ENCODE results near the gene PRR15. TPM values are rescaled to one million over a fixed set of nuclear protein-coding genes. Genes with fewer than 3 reads are reported as not detected.

The PRR15 gene
- total and polyA plus RNA-seq, 2 experiments from 2014 or later, result 9.6 to 17.4 TPM

GRCh38 chr7:29565982-29566746, 2.5 kb downstream of the PRR15 start:
- peak overlapping the region; percentile 95 for H3K4me3 ChIP-seq
- no peaks in the 10 kb centered on the region for H3K36me3 ChIP-seq (ENCODE audit: insufficient read depth)
- H3K4me1 ChIP-seq (ENCODE audit: insufficient read depth), result peaks cover 42% of the 10 kb centered on the region
- peaks cover 11% of the 10 kb centered on the region for H3K79me2 ChIP-seq (replicated peaks; ENCODE audit: insufficient read depth)
- 0 out of 2 replicates have a peak, but pooled peaks cover 4% of the 10 kb centered on the region for H3F3A ChIP-seq (replicated peaks; ENCODE audit: low read depth)
- peak overlapping the region; percentile 91 for H3K4me2 ChIP-seq
- DNase-seq (ENCODE audit: low spot score) (peak; percentile 70), ATAC-seq (peak; percentile 30)
- peak overlapping the region; percentile 89 for H3K4me3 Mint-ChIP-seq
- no peak overlapping the region for H3K27ac Mint-ChIP-seq
- TF ChIP-seq EZH2phosphoT487 (IDR thresholded peaks at IDR 0.05; ENCODE audit: unreplicated experiment), result no peak
- TF ChIP-seq ZNF331 (CRISPR knock-in tag; IDR thresholded peaks at IDR 0.05; ENCODE audit: low read depth), result no peak
- no peak for TF ChIP-seq ZNF114 (CRISPR knock-in tag; IDR thresholded peaks at IDR 0.05)
- TF ChIP-seq REST (IDR thresholded peaks at IDR 0.05; ENCODE audit: unreplicated experiment), result no peak
- TF ChIP-seq EZH2 (IDR thresholded peaks at IDR 0.05; ENCODE audit: low read depth, unreplicated experiment), result no peak
- TF ChIP-seq STAT1 (IDR thresholded peaks at IDR 0.05; ENCODE audit: unreplicated experiment), result no peak
- TF ChIP-seq ETS1 (IDR thresholded peaks at IDR 0.05), result no peak
- TF ChIP-seq JUNB (IDR thresholded peaks at IDR 0.05; ENCODE audit: unreplicated experiment), result no peak
- TF ChIP-seq CREB1 (CRISPR knock-in tag; IDR thresholded peaks at IDR 0.05; ENCODE audit: low read depth), result no peak
- no peak for TF ChIP-seq POLR2AphosphoS5 (IDR thresholded peaks at IDR 0.05; ENCODE audit: low read depth)
- no peak for TF ChIP-seq CTCF (conservative IDR thresholded peaks at IDR 0.05; ENCODE audit: low read depth in 2 of 2)
- TF ChIP-seq ZNF462 (CRISPR knock-in tag; IDR thresholded peaks at IDR 0.05), result no peak
- TF ChIP-seq NANOG (IDR thresholded peaks at IDR 0.05; ENCODE audit: borderline replicate concordance), result no peak
- peaks cover 34% of the 10 kb centered on the region for H3K27me3 Mint-ChIP-seq (ENCODE audit: insufficient read depth, low read depth, poor library complexity)
- H2AFZ ChIP-seq, result no peak overlapping the region
- H3K9me3 Mint-ChIP-seq, result no peaks in the 10 kb centered on the region
- H3K36me3 Mint-ChIP-seq (ENCODE audit: low read depth), result peaks cover 6% of the 10 kb centered on the region; the same call in 1 of the 3 replicates
- H3K4me1 Mint-ChIP-seq, result peaks cover 50% of the 10 kb centered on the region
- no peak overlapping the region for H3K27ac ChIP-seq (ENCODE audit: low read depth)
- no peaks in the 10 kb centered on the region for H3K9me2 ChIP-seq (ENCODE audit: insufficient read depth)
- no peaks in the 10 kb centered on the region for H4K20me1 ChIP-seq (replicated peaks; ENCODE audit: insufficient read depth)
- peaks cover 28% of the 10 kb centered on the region for H3K27me3 ChIP-seq (ENCODE audit: insufficient read depth)

All from GM23338 (cell line).